Measurements from ENCODE around the gene NKX3-2. TPM values are rescaled to one million over a fixed set of nuclear protein-coding genes. Genes with fewer than 3 reads are reported as not detected.

The NKX3-2 gene
- total and polyA plus RNA-seq, 9 of the 15 experiments (the other 6 are each of a cell fraction or from before 2014, with no cell fraction given), result 0.03 to 0.81 (median 0.27) TPM; not detected in 1

GRCh38 chr4:13509442-13509841 is 34.9 kb downstream of the NKX3-2 start:
- FAIRE-seq (no peak), ATAC-seq (no peak), DNase-seq (ENCODE audit: extremely low read depth in 1 of 4, low spot score in 3 of 4) (no peak)
- H2AFZ ChIP-seq (ENCODE audit: low read depth, low read length), result no peak overlapping the region
- H3K9me3 ChIP-seq (replicated peaks; ENCODE audit: control insufficient read depth, insufficient read depth, low read depth, low read length), result no peaks in the 10 kb centered on the region
- H4K20me1 ChIP-seq (replicated peaks; ENCODE audit: control insufficient read depth, insufficient read depth, low read length), result no peaks in the 10 kb centered on the region
- H3K4me2 ChIP-seq (ENCODE audit: insufficient read depth, low read length), result no peak overlapping the region
- no peaks in the 10 kb centered on the region for H3K36me3 ChIP-seq (ENCODE audit: control insufficient read depth, insufficient read depth, low read length)
- ChIA-PET CTCF (ENCODE audit: low intra/inter-chr PET ratio) (no interaction called here), POLR2A (interaction anchor here (1.0 kb wide), 1 partner anchor 9 kb away, joined by 3 read pairs; no protein-coding TSS in a partner anchor)
- H3K79me2 ChIP-seq (ENCODE audit: control insufficient read depth, insufficient read depth, low read length), result no peaks in the 10 kb centered on the region
- intact Hi-C loops (cut with micrococcal nuclease), result no loop called here
- BruUV-seq (replicated peaks), result no TSS peak
- no peaks in the 10 kb centered on the region for H3K4me1 ChIP-seq (replicated peaks in 1 of 2; ENCODE audit: control insufficient read depth in 2 of 2, insufficient read depth in 2 of 2, low read length in 2 of 2)
- no peak overlapping the region for H3K9ac ChIP-seq (ENCODE audit: insufficient read depth in 1 of 2, low read depth in 2 of 2, low read length in 2 of 2)
- TF ChIP-seq ZNF507 (tag; conservative IDR thresholded peaks at IDR 0.05) (no peak), RHOXF2B (CRISPR knock-in tag; conservative IDR thresholded peaks at IDR 0.05) (no peak), ZNF609 (CRISPR knock-in tag; IDR thresholded peaks at IDR 0.05; ENCODE audit: borderline replicate concordance) (no peak), NELFE (IDR thresholded peaks at IDR 0.05; ENCODE audit: insufficient read depth, insufficient read length) (no peak), ESRRA (IDR thresholded peaks at IDR 0.05; ENCODE audit: borderline replicate concordance, low read depth) (no peak), ZNF175 (CRISPR knock-in tag; IDR thresholded peaks at IDR 0.05; ENCODE audit: low read depth) (no peak), ZNF24 (IDR thresholded peaks at IDR 0.05) (no peak), HNRNPK (IDR thresholded peaks at IDR 0.05; ENCODE audit: low read depth, low read length, poor library complexity, severe bottlenecking) (no peak), ARHGAP35 (IDR thresholded peaks at IDR 0.05; ENCODE audit: partially characterized antibody) (no peak), CTBP1 (IDR thresholded peaks at IDR 0.05; ENCODE audit: borderline replicate concordance) (no peak), ASH1L (IDR thresholded peaks at IDR 0.05; ENCODE audit: borderline replicate concordance, low read depth, partially characterized antibody) (no peak)
- TF ChIP-seq, protein P1, sequence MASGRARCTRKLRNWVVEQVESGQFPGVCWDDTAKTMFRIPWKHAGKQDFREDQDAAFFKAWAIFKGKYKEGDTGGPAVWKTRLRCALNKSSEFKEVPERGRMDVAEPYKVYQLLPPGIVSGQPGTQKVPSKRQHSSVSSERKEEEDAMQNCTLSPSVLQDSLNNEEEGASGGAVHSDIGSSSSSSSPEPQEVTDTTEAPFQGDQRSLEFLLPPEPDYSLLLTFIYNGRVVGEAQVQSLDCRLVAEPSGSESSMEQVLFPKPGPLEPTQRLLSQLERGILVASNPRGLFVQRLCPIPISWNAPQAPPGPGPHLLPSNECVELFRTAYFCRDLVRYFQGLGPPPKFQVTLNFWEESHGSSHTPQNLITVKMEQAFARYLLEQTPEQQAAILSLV (tag; IDR thresholded peaks at IDR 0.05), result no peak
- H3K9me1 ChIP-seq (ENCODE audit: control insufficient read depth, insufficient read depth, low read length), result no peaks in the 10 kb centered on the region
- in situ Hi-C loops (cut with MboI), result no loop called here
- H3K27ac ChIP-seq (ENCODE audit: extremely low read depth, low read depth, low read length), result no peak overlapping the region
- 0% methylated on average over 1 of the region's 1 CpG for WGBS (ENCODE audit: insufficient coverage, low coverage, missing lambda C conversion rate)
- no peak overlapping the region for H3K4me3 ChIP-seq
- H3K27me3 ChIP-seq (ENCODE audit: control insufficient read depth in 2 of 2, insufficient read depth in 2 of 2, low read length in 2 of 2), result no peaks in the 10 kb centered on the region
